ENCODE data around the gene USP40.
A peak's percentile ranks its signal among the peaks of the same experiment; 100 is the strongest.

USP40 gene

GRCh38 chr2:233444501-233444900 lies 122.1 kb downstream of the USP40 start:
- DNase-seq (ENCODE audit: low read depth in 2 of 2): no peak

GRCh38 chr2:233443511-233444183 lies 122.9 kb downstream of the USP40 start:
- peak; percentile 57 to 75 for DNase-seq (ENCODE audit: low read depth in 2 of 2)

GRCh38 chr2:233442028-233442310 lies 124.6 kb downstream of the USP40 start:
- DNase-seq (ENCODE audit: low read depth in 2 of 2): no peak

GRCh38 chr2:233441161-233442027 lies 125.2 kb downstream of the USP40 start:
- DNase-seq (ENCODE audit: low read depth in 2 of 2): no peak

- no peak for DNase-seq (ENCODE audit: low read depth in 2 of 2)
These were observed 125.9 kb downstream of the USP40 start for GRCh38 chr2:233440714-233441113.

- no peak for DNase-seq (ENCODE audit: low read depth in 2 of 2)
These were observed 126.3 kb downstream of the USP40 start for GRCh38 chr2:233440314-233440713.

GRCh38 chr2:233439191-233439590 lies 127.4 kb downstream of the USP40 start:
- no peak for DNase-seq (ENCODE audit: low read depth in 2 of 2)

GRCh38 chr2:233438573-233439147 lies 127.9 kb downstream of the USP40 start:
- no peak for DNase-seq (ENCODE audit: low read depth in 2 of 2)

GRCh38 chr2:233437439-233437955 lies 129.1 kb downstream of the USP40 start:
- DNase-seq (ENCODE audit: low read depth in 2 of 2): no peak

- no peak for DNase-seq (ENCODE audit: low read depth in 2 of 2)
These were observed 129.7 kb downstream of the USP40 start for GRCh38 chr2:233436691-233437438.

GRCh38 chr2:233436191-233436581 lies 130.4 kb downstream of the USP40 start:
- DNase-seq (ENCODE audit: low read depth in 2 of 2): no peak

- no peak for DNase-seq (ENCODE audit: low read depth in 2 of 2)
These were observed 131.0 kb downstream of the USP40 start for GRCh38 chr2:233435436-233436190.

- DNase-seq (ENCODE audit: low read depth in 2 of 2): no peak
These were observed 131.8 kb downstream of the USP40 start for GRCh38 chr2:233434666-233435330.

GRCh38 chr2:233433794-233434193 lies 132.8 kb downstream of the USP40 start:
- DNase-seq (ENCODE audit: low read depth in 2 of 2): no peak

GRCh38 chr2:233433029-233433428 lies 133.6 kb downstream of the USP40 start:
- DNase-seq (ENCODE audit: low read depth in 2 of 2): no peak

GRCh38 chr2:233430651-233431050 lies 135.9 kb downstream of the USP40 start:
- DNase-seq (ENCODE audit: low read depth in 2 of 2): no peak

GRCh38 chr2:233430081-233430480 lies 136.5 kb downstream of the USP40 start:
- DNase-seq (ENCODE audit: low read depth in 2 of 2): no peak

GRCh38 chr2:233429175-233429897 lies 137.2 kb downstream of the USP40 start:
- no peak for DNase-seq (ENCODE audit: low read depth in 2 of 2)

GRCh38 chr2:233428438-233428837 lies 138.1 kb downstream of the USP40 start:
- DNase-seq (ENCODE audit: low read depth in 2 of 2): no peak

- DNase-seq (ENCODE audit: low read depth in 2 of 2): no peak
These were observed 138.6 kb downstream of the USP40 start for GRCh38 chr2:233428008-233428407.
